Smooth muscle cell (in vitro differentiated cells): ENCODE results near the gene THADA. TPM values are rescaled to one million over a fixed set of nuclear protein-coding genes. Genes with fewer than 3 reads are reported as not detected.
A peak's percentile ranks its signal among the peaks of the same experiment; 100 is the strongest.

Source experiments
- DNase-seq: peaks from one replicate; lab custom pipeline; 2025; ENCODE audit not compliant: unreplicated experiment; lab: John Stamatoyannopoulos, UW
- H2AFZ ChIP-seq: fragments of 200-600 bp; sonication (generic); 2 replicates; pipeline ENCODE4 v1.6.0; 2016; ENCODE audit warnings: antibody characterized with exemption, low read depth, mild to moderate bottlenecking
- H3F3A ChIP-seq: fragments of 200-600 bp; sonication (generic); 2 replicates; pipeline ENCODE4 v1.6.0; 2017; ENCODE audit warnings: antibody characterized with exemption, low read depth
- H3K27ac ChIP-seq: fragments of 200-600 bp; sonication (generic); 2 replicates; pipeline ENCODE4 v1.5.1; 2016; ENCODE audit warnings: low read depth, mild to moderate bottlenecking
- H3K27me3 ChIP-seq: fragments of 200-600 bp; sonication (generic); 2 replicates; pipeline ENCODE4 v1.6.1; 2016; ENCODE audit warnings: low read depth, mild to moderate bottlenecking
- H3K36me3 ChIP-seq: fragments of 200-600 bp; sonication (generic); 2 replicates; pipeline ENCODE4 v1.5.1; 2016; ENCODE audit warnings: low read depth
- H3K4me1 ChIP-seq: fragments of 200-600 bp; sonication (generic); 2 replicates; pipeline ENCODE4 v1.5.1; 2016; ENCODE audit warnings: low read depth
- H3K4me2 ChIP-seq: fragments of 200-600 bp; sonication (generic); 2 replicates; pipeline ENCODE4 v1.6.0; 2016; ENCODE audit warnings: mild to moderate bottlenecking
- H3K4me3 ChIP-seq: fragments of 200-600 bp; sonication (generic); 2 replicates; pipeline ENCODE4 v1.5.1; 2016; ENCODE audit warnings: mild to moderate bottlenecking
- H3K79me2 ChIP-seq: fragments of 200-600 bp; sonication (generic); 2 replicates; pipeline ENCODE4 v1.6.0; 2016; ENCODE audit warnings: low read depth, mild to moderate bottlenecking
- H3K9ac ChIP-seq: fragments of 200-600 bp; sonication (generic); 2 replicates; pipeline ENCODE4 v1.6.0; 2016; ENCODE audit warnings: low read depth
- H3K9me3 ChIP-seq: fragments of 200-600 bp; sonication (generic); replicated peaks from 2 replicates; pipeline ENCODE4 v1.5.1; 2016; ENCODE audit warnings: low read depth
- H4K20me1 ChIP-seq: fragments of 200-600 bp; sonication (generic); 2 replicates; pipeline ENCODE4 v1.6.0; 2016; ENCODE audit warnings: low read depth
- WGBS: methylation state at CpG from one replicate; pipeline ENCODE4 v1.1.7; 2016; ENCODE audit warnings: low lambda C conversion rate; 5-methylcytosine and 5-hydroxymethylcytosine counted together
- polyA plus RNA-seq: library from polyadenylated mRNA; unstranded; fragments of >200 nt; fragmentation: Nextera tagmentation; extraction: Ambion mirVana; gene quantifications from 2 replicates; pipeline ENCODE4 v1.2.1, GENCODE V29; 2016
- total RNA-seq: library from RNA; depleted of rRNA; stranded (reverse); fragments of >200 nt; gene quantifications from 2 replicates; pipeline ENCODE4 v1.2.3, GENCODE V29; 2014
- TF ChIP-seq, protein P1 (sequence below): fragments of 200-600 bp; sonication (generic); IDR thresholded peaks from 2 replicates; pipeline ENCODE4 v1.5.1; 2017; ENCODE audit warnings: borderline replicate concordance, mild to moderate bottlenecking, antibody characterized with exemption; ENCODE audit not compliant: insufficient read depth, poor library complexity, severe bottlenecking

Gene THADA
- total and polyA plus RNA-seq, 2 experiments from 2014 or later, result 11.3 to 20.9 TPM

DNA sequence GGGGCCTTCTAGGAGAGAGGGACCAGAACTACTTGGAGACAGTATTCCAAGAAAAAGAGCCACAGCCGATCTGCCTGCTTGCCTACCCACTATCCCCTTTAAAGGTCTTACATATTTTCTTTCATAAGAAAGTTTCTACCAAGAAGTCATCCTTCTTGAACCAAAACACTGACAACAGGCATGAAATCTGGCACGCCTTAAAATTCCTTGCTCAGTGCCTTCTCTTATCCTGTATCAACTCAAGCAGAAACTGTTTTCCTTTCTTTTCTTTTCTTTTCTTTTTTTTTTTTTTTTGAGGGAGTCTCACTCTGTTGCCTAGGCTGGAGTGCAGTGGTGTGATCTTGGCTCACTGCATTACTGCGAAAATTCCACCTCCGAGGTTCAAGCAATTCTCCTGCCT lies 321.1 kb downstream of the THADA start:
- Histone ChIP-seq H3K9me3 (no peaks in the 10 kb centered on the region), H3F3A (peaks cover 22% of the 10 kb centered on the region), H3K4me2 (no peak overlapping the region), H3K9ac (no peak overlapping the region), H3K4me3 (no peak overlapping the region), H4K20me1 (no peaks in the 10 kb centered on the region), H2AFZ (no peak overlapping the region), H3K36me3 (no peaks in the 10 kb centered on the region), H3K27me3 (no peaks in the 10 kb centered on the region), H3K4me1 (peaks cover 18% of the 10 kb centered on the region), H3K27ac (peak overlapping the region; percentile 85), H3K79me2 (no peaks in the 10 kb centered on the region)
- TF ChIP-seq, protein P1, sequence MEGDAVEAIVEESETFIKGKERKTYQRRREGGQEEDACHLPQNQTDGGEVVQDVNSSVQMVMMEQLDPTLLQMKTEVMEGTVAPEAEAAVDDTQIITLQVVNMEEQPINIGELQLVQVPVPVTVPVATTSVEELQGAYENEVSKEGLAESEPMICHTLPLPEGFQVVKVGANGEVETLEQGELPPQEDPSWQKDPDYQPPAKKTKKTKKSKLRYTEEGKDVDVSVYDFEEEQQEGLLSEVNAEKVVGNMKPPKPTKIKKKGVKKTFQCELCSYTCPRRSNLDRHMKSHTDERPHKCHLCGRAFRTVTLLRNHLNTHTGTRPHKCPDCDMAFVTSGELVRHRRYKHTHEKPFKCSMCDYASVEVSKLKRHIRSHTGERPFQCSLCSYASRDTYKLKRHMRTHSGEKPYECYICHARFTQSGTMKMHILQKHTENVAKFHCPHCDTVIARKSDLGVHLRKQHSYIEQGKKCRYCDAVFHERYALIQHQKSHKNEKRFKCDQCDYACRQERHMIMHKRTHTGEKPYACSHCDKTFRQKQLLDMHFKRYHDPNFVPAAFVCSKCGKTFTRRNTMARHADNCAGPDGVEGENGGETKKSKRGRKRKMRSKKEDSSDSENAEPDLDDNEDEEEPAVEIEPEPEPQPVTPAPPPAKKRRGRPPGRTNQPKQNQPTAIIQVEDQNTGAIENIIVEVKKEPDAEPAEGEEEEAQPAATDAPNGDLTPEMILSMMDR, result no peak
- 84% methylated on average over 4 of the region's 4 CpGs for WGBS
- no peak for DNase-seq

DNA sequence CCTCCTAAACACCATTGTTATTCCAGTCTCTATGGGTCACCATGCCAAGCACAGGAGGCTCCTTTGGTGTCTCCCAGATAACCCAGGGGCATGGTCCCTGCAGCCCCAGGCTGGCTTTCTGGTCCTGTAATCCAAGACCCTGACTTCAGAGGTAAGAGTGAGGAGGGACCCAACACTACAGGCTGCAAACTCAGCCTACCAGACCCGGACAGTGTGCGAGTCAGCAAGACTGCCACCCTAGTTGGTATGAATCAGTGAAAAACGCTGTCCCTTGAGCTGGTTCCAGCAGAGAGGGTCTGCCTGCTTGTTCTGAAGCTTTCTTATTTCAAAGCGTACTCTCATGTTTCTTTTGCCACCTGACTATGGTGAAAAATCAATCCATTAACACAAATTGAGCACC lies 321.8 kb downstream of the THADA start:
- Histone ChIP-seq H3K4me1 (peaks cover 23% of the 10 kb centered on the region), H4K20me1 (no peaks in the 10 kb centered on the region), H3K9ac (peak overlapping the region; percentile 15), H2AFZ (no peak overlapping the region), H3K79me2 (no peaks in the 10 kb centered on the region), H3K27me3 (no peaks in the 10 kb centered on the region), H3F3A (peaks cover 26% of the 10 kb centered on the region), H3K36me3 (no peaks in the 10 kb centered on the region), H3K27ac (peak overlapping the region; percentile 85), H3K9me3 (no peaks in the 10 kb centered on the region), H3K4me2 (peak overlapping the region; percentile 36), H3K4me3 (no peak overlapping the region)
- DNase-seq, result no peak
- 49% methylated on average over 4 of the region's 4 CpGs for WGBS
- TF ChIP-seq, protein P1, result no peak

DNA sequence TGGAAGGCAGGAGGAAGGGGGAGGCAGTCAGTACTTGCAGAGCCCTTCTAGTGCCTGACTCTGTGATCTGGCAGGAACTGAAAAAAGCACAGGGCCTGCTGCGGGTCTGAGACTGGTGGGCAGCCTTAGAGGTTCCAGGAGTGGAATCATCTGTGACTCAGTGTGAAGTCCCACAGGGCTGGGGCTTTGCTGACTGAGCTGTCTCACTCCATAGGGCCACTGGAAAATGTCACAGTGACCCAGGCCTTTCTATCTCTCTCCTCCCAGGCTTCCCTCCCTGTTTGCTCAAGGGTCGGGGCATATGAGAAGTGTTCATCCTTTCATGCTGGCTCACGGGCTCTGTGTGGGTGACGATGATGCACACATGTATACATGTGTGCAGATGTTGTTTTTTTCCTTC lies 322.3 kb downstream of the THADA start:
- Histone ChIP-seq H3K27me3 (no peaks in the 10 kb centered on the region), H3K9me3 (no peaks in the 10 kb centered on the region), H3K79me2 (no peaks in the 10 kb centered on the region), H3K4me3 (no peak overlapping the region), H3K4me1 (peaks cover 28% of the 10 kb centered on the region), H3K36me3 (no peaks in the 10 kb centered on the region), H3K4me2 (peak overlapping the region; percentile 69), H3F3A (peaks cover 30% of the 10 kb centered on the region), H3K9ac (peak overlapping the region; percentile 43), H2AFZ (no peak overlapping the region), H3K27ac (peak overlapping the region; percentile 85), H4K20me1 (no peaks in the 10 kb centered on the region)
- TF ChIP-seq, protein P1, result no peak
- 11% methylated on average over 4 of the region's 4 CpGs for WGBS
- DNase-seq, result peak; percentile 28

DNA sequence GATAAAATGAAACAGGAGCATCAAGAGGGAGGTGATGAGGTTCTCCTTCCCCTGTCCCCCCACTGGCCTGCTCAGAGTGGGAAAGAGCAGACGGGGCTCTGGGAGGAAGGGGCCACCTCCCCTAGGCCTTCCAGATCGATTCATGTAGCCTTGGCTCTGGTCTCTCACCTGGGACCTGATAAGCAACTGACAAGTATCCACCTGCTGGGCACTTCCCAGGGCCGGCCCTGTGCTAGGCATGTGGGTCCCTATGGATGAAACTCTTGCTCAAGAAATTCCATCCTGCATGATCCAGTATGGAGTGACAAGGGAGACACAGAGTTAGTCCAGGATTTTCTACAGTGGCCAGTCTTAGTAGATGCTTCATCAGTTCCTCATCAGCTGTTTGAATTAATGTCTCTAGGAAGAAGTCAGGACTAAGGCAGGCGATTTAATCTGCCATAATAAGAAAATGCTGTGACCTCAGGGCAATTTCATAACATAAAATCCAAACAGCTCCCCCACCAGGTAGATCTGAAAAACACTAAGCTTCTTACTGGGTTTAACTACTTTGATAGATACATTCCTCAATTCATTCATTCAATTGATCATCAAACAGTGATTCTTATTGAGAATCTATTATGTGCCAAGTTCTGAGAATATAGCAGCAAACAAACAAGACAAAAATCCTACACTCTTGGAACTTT lies 324.8 kb downstream of the THADA start:
- no peak overlapping the region for H3K4me3 ChIP-seq
- H3K9me3 ChIP-seq, result no peaks in the 10 kb centered on the region
- no peaks in the 10 kb centered on the region for H4K20me1 ChIP-seq
- no peaks in the 10 kb centered on the region for H3K36me3 ChIP-seq
- no peak overlapping the region for H3K27ac ChIP-seq
- peaks cover 23% of the 10 kb centered on the region for H3K4me1 ChIP-seq
- no peak overlapping the region for H2AFZ ChIP-seq
- H3K9ac ChIP-seq, result no peak overlapping the region
- no peak for DNase-seq
- peaks cover 37% of the 10 kb centered on the region for H3F3A ChIP-seq
- no peaks in the 10 kb centered on the region for H3K27me3 ChIP-seq
- 95% methylated on average over 4 of the region's 4 CpGs for WGBS
- H3K79me2 ChIP-seq, result no peaks in the 10 kb centered on the region
- no peak overlapping the region for H3K4me2 ChIP-seq
- TF ChIP-seq, protein P1, result peak; percentile 10
